Amniotic stem cell (primary cell): ENCODE measurements around the gene TMEM79.
A peak's percentile ranks its signal among the peaks of the same experiment; 100 is the strongest.

Source experiments
- DNase-seq: peaks from one replicate; lab custom pipeline; 2025; lab: John Stamatoyannopoulos, UW

Gene TMEM79

DNA sequence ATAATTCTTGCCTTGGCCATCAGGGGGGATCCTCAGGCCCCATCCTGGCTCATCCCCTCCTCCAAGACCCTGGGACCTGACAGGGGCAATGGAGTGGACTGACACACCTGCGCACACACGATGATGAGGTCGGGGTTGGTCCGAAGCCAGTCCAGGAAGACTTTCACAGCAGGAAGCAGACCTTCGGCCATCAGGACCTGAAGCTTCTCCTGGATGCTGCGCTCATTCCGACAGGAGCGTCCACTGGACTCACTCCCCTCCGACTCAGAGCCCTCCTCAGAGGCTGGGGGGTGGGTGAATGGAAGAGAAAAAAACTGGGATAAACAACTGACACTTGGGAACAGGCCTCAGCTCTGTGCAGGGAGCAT, 20.9 kb upstream of the TMEM79 start:
- DNase-seq, result no peak

DNA sequence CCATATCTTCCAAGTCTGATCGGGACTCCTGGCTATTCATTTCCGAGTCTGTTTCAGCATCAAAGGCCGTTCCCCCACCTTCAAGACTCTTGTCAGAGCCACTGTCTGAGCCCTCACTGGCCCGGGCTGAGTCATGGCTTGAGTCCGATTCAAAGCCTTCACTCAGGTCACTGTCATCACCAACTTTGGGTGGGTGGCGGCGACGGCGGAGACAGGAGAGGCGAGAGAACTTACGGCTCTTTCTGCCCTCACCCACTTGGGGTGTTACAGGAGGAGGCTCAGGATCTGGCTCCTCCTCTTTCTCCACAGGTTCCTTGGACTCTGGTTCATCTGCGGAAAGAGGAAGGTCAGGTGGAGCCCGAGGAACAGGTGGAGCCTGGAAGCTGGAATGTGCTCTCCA, 18.1 kb upstream of the TMEM79 start:
- DNase-seq, result no peak

DNA sequence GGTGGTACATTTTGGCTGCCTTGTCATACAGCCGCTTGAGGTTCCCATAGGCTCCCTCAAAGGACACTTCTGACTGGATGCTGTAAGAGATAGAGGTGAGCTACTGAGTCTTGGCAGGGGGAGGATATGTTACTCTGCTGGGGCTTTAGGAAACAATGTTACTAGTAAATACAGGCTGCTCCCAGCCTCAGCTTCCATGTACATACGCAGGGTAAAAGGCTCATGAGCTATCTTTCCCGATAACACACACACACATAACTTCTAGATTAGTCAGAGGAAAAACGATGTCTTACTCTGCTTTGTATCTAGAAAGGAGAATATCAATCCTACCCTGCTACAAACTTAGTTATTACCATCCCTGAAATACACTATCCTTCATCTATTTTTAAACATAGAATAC, 15.8 kb upstream of the TMEM79 start:
- no peak for DNase-seq

DNA sequence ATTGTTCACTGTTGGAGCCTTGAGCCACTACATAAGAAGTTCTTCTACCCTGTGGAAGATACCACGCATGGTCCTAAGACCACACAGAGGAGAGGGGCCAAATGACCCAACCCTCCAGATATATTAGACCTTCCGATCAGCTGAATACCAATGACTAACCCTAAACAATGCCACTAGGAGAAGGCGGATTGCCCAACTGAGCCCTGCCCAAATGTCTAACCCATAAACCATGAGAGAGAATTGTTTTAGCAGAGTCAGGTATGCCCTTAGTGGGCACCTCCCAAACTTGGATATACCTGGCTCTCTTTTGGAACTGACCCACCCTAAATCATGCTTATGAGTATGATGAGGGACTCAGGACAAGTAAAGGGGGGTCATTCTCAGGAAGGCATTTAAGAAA, 13.8 kb upstream of the TMEM79 start:
- DNase-seq, result no peak

DNA sequence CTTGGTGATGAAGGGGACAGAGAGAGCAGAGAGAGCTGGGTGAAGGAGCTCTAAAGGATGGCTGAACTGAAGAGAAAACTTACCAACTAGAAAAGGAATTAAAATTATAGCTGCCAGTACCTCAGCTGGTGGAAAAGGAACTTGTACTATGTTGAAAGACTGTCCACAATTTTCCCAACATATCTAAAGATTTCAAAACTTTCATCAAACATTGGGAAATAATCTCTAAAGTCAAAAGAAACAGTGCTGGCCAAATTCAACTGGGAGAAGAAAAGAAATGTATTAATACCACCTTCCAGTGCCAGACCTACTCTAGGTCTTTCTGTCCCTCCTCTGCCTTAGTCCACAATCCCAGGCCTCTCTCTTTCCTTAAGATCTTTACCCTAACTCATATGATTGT, 7.6 kb upstream of the TMEM79 start:
- no peak for DNase-seq

DNA sequence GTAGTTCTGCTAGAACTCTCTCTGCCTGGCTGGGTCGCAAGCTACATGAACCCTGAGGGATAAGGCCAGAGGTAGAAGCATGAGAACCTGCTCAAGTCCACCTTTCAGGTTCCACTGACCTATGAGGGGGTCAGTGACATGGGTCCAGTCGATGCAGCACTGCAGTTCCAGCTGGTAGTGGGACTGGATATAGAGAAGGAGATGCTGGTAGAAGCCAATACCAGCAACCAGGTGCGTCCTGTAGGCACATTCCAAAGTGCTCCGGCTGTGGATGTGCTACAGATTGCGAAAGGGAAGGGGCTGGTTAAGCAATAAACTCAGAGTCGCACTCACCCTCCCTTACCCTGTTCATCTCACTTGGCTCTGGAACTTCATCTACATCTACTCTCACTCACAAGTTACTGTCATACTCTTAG, 7.2 kb upstream of the TMEM79 start:
- no peak for DNase-seq

DNA sequence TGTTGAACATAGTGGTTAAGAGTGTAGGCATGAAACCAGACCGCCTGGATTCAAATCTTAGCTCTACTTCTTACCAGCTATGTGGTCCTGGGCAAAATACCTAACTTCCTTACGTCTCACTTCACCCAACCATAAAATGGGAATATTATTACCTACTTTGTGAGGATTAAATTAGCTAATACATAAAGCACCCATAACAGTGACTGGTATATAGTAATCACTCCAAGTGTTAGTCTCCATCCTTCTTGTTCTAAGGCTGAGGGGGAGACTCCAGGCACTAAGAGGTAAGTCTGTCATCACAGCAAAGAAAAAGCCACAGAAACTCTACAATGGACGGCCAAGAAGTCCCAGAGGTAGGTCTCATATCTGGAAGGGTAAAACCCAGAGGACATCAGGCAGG, 4.3 kb upstream of the TMEM79 start:
- no peak for DNase-seq

DNA sequence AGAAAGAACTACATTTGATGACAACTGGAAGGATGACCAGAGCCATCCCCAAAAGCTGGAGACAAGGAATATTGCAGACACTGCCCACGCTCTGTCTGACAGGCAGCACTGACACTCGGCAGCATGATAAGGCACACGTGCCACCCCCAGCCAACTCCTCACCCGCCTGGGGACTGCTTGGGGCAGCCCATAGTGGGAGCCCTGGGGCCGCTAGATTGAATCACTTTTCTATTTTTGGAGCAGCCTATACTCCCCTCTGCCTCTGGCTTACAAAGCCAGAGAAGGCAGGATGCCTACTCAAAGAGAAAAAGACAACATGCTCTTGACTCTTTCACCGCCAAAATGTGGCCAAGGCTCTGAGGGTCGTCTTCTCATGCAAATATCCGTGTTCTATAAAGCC, 2.8 kb upstream of the TMEM79 start:
- DNase-seq, result peak; percentile 12

DNA sequence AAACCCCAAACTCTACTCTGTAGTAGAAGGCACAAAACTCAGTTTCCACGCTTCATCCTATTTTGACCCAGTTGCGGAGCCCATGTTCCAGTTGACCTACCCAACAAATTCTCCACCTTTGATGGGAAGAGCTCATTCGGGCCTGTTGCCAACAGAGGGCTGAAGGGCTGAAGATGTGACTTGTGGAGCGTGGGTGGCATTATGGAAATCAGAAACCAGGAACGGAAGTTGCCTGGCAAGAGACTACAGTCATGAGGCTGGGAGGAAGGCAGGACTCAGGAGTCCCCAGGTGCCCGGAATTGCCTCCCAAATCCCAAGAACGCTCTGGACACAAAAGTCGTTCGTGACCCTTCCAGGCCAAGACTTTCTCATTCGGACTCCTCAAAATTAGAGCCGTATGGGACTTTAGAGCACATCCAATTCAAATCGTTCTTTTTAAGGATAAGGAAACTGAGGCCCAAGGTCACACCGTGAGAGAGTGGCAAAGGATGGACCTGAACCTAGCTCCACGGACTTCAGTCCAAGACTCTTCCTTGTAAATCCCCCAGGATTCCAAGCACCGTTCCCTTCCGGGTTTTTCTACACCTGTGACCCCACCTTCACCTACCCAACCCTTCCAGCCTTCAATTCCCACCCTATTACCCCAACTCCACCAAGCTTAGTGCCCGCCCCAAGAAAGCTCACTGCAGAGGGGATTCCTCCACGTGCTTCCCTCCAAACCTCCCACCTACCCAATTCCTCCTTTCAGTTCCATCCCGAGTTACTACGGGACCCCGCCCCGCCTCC, 2.2 kb upstream of the TMEM79 start:
- no peak for DNase-seq

DNA sequence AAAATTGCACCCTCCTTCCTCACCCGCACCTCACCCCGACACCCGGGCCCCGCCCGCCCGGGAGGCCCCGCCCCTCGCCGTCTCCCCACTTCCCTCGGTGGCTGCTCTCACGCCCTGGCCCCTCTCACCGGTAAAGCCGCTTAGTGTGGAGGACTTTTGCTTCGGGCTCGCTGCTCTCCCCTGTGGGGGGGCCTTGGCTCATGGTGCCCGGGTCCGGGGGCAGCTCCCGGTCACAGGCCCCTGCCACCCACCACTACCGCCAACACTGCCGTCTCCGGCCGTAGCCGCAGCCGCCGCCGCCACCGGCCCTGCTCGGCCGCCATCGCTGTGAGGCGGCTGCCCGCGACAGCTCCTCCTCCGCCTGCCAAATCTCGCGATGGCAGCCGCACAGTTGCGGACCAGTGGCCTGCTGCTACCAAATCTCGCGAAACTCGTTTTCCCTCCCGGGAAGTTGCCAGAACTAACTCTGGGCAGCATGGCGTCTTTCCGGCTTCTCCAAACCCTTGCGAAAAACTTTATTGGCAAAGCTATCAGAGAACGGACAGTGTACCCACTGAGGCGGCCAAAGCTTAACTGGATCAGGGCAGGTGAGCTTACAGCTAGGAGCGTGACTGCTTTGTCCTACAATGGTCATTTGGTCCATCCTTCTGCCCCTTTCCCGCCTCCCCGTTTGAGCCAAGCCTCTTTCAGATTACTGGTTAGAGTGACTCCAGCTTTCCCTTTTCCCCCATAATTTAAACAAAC, 1.5 kb upstream of the TMEM79 start, which contains the start of gene SMG5:
Gene SMG5 (minus strand): TSS at position 347 of the 744 bp plus-strand sequence. CDS start 145 bp downstream, at position 202.
- DNase-seq, result peak; percentile 97

DNA sequence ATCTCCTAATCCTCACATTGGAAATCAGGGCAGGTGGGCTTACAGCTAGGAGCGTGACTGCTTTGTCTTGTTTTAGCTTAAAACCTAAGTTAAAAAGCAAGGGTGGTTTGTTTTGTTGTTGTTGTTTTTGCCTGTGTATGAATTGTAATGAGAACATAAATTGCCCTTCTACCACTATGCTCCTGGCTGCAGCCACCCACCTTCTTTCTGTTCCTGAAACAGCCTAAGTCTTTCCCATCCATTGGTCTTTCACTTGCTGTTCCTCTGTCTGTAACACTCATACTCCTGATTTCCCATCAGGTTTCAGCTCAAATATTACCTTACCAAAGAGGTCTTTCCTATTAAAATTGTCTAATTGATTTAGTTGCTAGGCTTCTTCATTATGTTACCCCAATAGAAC, 604 bp upstream of the TMEM79 start:
- no peak for DNase-seq

DNA sequence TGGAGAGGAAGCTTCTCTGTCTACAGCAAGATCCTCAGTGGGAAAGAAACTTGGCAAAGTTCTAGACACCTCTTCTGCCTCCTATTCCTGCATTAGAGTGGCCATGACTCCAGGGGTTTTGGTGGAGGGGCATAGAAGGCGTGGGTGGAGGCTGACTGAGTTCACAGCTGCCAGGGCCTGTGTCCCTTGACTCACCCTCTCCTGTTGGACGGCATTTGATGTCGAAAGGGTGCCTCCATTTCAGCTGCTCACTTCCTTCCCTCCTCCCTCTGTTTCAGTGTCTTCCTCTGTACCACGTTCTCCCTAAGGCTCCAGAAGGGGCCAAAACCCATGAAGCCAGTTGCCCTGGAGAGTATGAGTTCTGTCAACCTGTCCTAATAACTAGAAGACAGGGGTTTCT, 632 bp downstream of the TMEM79 start:
- DNase-seq, result no peak

DNA sequence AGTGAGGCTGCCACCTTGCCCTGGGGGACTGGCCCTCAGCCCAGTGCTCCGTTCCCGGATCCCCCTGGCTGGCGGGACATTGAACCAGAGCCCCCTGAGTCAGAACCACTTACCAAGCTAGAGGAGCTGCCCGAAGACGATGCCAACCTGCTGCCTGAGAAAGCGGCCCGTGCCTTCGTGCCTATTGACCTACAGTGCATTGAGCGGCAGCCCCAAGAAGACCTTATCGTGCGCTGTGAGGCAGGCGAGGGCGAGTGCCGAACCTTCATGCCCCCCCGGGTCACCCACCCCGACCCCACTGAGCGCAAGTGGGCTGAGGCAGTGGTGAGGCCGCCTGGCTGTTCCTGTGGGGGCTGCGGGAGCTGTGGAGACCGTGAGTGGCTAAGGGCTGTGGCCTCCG, 1.3 kb downstream of the TMEM79 start:
- no peak for DNase-seq

DNA sequence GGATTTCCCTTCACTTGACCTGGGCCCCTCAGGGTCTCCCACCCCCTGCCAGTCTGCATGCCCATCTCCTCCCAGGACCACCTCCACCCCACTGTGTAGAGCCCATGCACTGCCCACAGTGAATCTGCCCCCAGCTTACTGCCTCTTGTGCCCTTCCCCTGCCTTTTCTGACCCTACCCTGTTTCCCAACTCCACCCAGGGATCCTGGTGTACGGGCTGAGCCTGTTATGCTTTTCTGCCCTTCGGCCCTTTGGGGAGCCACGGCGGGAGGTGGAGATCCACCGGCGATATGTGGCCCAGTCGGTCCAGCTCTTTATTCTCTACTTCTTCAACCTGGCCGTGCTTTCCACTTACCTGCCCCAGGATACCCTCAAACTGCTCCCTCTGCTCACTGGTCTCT, 1.9 kb downstream of the TMEM79 start:
- no peak for DNase-seq

DNA sequence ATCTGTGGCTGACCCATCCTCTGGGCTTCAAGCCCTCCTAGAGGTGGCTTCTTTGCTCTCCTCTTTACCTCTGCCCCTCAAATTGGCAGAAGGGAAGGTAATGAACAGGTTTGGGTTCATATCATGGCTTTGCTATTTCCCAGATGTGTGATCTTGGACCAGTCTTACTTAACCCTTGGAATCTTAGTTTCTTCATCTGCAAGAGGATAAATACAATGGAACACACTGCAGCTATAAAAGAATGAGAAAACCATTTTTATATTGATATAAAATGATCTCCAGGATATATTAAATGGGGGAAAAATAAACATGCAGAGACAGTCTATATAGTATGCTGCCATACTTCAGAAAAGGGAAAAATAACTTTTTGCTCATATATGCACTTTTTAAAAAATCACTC, 5.7 kb downstream of the TMEM79 start:
- DNase-seq, result no peak

DNA sequence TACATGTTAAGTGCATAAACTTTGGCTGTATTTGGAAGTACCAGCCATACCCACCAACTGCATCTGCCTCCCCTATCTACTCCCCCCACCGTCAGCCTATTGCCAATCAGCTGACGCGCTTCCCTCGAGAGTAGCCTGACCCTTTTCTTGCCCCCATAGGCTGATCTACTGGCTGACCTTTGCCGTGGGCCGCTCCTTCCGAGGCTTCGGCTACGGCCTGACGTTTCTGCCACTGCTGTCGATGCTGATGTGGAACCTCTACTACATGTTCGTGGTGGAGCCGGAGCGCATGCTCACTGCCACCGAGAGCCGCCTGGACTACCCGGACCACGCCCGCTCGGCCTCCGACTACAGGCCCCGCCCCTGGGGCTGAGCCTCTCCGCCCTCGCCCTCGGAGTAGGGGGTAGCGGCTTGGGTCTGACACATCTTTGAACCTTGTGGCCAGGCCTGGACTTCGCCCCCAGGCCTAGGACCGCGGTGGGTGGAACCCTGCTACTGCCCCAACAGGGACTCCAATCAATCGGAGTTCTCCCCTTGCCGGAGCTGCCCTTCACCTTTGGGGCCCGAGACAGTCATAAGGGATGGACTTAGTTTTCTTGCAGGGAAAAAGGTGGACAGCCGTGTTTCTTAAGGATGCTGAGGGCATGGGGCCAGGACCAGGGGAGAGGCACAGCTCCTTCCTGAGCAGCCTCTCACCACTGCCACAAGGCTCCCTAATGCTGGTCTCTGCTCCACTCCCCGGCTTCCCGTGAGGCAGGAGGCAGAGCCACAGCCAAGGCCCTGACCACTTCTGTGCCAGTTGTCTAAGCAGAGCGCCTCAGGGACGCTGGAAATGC, 7.3 kb downstream of the TMEM79 start:
- peak; percentile 68 for DNase-seq

DNA sequence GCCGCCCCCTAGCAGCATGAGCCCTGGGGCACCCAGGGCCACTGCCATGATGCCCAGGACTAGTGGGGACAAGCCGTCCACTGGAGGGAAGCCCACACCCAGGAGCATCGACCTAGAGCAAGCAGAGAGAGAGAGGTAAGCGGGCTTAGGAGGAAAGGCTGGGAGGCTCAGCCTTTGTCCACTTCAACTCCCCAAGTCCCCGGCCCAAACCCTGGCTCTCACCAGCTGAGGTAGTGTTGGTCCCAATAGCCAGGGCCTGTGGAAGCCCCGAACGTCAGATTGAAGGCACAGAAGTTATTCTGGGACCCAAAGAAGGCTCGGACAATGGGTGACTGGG, 8.9 kb downstream of the TMEM79 start:
- DNase-seq, result no peak

DNA sequence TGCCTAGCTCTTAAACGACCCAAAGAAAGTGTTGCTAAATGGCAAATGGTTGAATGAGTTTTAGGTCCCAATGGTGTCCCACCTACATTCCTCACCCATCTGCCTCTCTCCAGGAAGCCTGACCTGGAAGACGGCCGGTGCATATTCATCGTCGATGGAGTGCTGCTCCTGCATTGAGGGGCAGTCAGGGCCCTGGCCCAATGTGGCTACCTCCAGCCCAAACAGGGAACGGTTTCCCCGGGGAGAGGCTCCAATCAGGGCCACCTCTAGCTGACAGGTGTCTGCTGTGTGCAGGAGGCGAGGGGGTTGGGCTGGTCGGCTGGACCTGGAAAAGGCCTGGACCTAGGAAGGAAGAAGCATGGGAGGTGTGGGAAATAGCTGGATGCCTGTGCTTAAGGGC, 9.8 kb downstream of the TMEM79 start:
- no peak for DNase-seq

DNA sequence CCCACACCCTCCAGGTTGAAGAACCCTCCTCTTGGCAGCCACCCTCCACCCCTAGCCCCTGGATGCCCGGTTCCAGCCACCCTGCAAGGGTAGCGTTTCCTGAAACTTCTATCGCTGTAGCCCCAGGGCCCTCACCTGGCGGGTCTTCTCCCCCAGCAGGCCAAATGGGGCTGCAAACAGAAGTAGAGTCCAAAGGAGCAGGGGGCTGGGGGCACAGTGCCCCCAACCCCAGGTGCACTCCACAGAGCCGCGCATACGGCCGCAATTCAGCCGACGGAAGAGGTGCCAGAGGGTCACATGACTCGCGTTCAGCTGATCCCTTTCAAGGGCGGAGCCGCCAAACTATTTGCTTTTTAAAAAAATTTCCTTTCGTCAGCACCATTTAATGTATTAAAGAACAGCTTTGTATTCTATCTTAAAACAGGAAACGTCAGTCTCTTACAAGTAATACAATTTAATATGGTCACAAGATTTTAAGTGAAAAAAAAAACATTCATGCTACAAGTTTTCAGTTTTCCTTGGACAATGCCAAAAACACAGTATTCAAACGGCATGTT, 11.3 kb downstream of the TMEM79 start, which contains the start of gene GLMP:
Gene GLMP (minus strand): TSS at position 289 of the 557 bp plus-strand sequence. CDS start 34 bp downstream, at position 255.
- peak; percentile 17 for DNase-seq

DNA sequence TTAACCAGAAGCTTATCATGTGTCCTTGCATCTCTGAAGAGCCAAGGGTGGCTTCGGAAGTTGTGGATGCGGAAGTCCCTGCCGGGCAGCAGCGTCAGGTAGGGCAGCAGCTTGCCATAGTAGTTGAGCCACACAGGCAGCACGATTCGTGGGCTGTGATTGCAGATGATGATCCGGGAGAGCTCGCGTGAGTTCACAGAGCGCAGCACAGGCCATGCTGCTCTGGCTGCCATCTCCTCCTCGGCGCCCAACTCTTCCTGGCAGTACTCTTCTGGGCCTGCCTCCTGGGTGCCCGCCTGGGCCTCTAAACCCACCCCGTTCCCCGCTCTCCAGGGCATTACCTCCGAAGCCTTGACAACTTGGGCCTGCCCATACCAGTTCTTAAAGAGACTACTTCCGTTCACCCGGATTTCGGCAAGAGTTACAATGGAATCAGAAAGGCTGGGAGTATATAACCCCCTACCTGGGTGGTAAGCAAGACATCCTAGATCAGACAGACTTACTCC, 14.8 kb downstream of the TMEM79 start, which contains the start of gene VHLL:
Gene VHLL (minus strand): TSS at position 456 of the 506 bp plus-strand sequence. CDS start 118 bp downstream, at position 338.
- no peak for DNase-seq

DNA sequence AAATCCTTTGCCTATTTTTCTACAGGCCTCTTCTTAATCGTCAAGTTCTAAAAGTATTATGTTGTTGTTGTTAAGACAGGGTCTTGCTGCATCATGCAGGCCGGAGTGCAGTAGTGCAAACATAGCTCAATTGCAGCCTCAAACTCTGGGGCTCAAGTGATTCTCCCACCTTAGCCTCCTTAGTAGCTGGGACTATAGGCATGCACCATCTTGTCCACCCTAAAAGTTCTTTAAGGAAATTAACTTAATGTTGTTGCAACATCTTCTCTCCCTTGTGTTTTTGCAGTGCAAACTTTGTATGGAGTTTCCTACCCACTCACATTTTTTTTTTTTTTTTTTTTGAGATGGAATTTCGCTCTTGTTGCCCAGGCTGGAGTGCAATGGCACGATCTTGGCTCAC, 19.1 kb downstream of the TMEM79 start:
- no peak for DNase-seq

DNA sequence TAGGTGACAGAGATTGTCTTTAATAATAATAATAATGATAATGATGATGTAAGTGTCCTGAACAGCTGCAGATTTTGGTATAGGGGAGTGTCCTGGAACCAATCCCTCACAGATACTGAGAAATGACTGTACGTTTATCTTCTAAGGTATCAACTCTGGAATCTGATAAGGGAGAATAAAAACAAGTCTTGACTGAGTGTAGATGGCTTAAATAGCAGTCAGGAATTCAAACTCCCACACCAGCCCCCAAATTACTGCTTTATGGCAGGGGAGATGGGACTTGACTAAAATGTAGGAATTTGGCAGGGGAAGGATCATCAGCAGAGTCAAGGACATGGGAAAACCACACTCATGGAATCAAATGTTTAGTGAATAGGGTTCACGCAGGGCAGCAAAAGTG, 21.1 kb downstream of the TMEM79 start:
- no peak for DNase-seq
